ENCODE results near the gene TCF7L2.

Gene TCF7L2

DNA sequence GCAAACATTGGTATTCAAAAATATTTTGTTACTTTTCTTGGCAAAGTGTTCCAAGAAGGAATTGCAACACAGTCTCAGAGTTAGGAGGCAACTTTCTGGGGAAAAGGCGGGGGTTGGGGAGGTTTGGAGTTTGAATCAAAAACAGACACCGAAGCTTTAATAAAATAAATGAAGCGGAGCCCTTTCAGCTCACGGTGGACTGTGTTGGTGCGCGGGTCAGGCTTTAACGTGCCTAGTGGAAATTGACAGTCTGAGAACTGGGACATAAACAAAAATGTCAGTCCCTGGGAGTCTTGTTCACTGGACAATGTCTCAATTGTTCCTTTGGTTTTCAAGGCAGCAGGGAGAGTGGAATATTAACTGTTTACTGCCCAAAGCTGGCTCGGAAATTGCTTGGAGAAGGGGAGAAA lies 109.3 kb downstream of the TCF7L2 start:
- TF ChIP-seq, protein P1, sequence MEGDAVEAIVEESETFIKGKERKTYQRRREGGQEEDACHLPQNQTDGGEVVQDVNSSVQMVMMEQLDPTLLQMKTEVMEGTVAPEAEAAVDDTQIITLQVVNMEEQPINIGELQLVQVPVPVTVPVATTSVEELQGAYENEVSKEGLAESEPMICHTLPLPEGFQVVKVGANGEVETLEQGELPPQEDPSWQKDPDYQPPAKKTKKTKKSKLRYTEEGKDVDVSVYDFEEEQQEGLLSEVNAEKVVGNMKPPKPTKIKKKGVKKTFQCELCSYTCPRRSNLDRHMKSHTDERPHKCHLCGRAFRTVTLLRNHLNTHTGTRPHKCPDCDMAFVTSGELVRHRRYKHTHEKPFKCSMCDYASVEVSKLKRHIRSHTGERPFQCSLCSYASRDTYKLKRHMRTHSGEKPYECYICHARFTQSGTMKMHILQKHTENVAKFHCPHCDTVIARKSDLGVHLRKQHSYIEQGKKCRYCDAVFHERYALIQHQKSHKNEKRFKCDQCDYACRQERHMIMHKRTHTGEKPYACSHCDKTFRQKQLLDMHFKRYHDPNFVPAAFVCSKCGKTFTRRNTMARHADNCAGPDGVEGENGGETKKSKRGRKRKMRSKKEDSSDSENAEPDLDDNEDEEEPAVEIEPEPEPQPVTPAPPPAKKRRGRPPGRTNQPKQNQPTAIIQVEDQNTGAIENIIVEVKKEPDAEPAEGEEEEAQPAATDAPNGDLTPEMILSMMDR (IDR thresholded peaks at IDR 0.05; ENCODE audit: low read depth, low read length) = no peak
- TF ChIP-seq EZH2phosphoT487 (IDR thresholded peaks at IDR 0.05; ENCODE audit: low read depth) = no peak
- Histone ChIP-seq H3K27ac (ENCODE audit: low read length) (no peak overlapping the region), H3K79me2 (ENCODE audit: low read length) (no peaks in the 10 kb centered on the region), H3K4me2 (ENCODE audit: low read length) (no peak overlapping the region), H3K9ac (ENCODE audit: low read length) (no peak overlapping the region), H3K4me1 (ENCODE audit: low read length) (no peaks in the 10 kb centered on the region), H2AFZ (ENCODE audit: low read depth, low read length) (no peak overlapping the region), H4K20me1 (ENCODE audit: insufficient read depth, low read length) (no peaks in the 10 kb centered on the region), H3K36me3 (replicated peaks; ENCODE audit: low read depth, low read length) (no peaks in the 10 kb centered on the region), H3K4me3 (ENCODE audit: low read length) (no peak overlapping the region), H3K27me3 (ENCODE audit: low read depth, low read length) (peaks cover 5% of the 10 kb centered on the region; the same call in 1 of the 2 replicates), H3K9me3 (ENCODE audit: insufficient read depth, low read length) (no peaks in the 10 kb centered on the region)

DNA sequence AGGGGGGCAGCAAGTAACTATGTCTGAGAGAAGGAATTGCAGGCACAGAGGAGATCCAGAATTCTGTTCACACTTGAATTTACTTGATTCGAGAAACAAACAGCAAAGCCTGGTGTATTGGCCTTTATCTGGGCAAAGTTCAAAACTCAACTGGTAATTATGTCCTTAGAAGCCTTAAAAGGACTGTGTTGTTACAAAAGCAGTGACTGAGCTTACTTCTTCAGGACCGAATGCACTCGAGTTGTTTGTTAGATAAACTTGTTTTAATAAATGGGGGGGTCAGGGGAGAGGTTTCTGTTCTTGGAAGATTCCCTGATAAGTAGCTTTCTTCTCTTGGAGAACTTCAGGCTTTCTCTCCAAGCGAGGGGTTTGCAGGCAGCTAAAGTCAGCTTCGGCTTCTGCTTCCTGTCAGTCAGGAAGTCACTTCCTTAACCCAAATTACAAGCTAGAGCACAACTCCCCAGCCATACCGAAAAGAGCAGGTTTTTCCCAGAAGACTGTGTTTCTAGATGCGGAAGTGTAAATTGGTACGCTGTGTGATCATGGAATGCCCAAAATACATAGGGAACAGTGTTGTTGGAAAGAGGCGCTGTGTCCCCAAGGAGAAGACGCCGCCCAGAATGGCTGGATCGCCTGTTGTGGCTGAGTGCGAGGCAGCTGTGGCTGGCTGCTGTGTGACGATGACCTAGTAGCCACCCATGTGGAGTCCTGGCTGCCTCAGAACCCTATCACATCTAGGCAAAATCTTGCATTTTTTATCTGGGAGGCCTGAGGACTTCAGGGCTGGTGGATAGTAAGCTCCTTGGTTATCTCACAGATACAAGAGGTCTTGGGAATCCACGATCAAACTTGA lies 110.4 kb downstream of the TCF7L2 start:
- H4K20me1 ChIP-seq (ENCODE audit: insufficient read depth, low read length) = no peaks in the 10 kb centered on the region
- no peak for TF ChIP-seq EZH2phosphoT487 (IDR thresholded peaks at IDR 0.05; ENCODE audit: low read depth)
- TF ChIP-seq, protein P1 (IDR thresholded peaks at IDR 0.05; ENCODE audit: low read depth, low read length) = no peak
- no peak overlapping the region for H2AFZ ChIP-seq (ENCODE audit: low read depth, low read length)
- H3K27ac ChIP-seq (ENCODE audit: low read length) = no peak overlapping the region
- no peaks in the 10 kb centered on the region for H3K36me3 ChIP-seq (replicated peaks; ENCODE audit: low read depth, low read length)
- H3K4me3 ChIP-seq (ENCODE audit: low read length) = no peak overlapping the region
- H3K79me2 ChIP-seq (ENCODE audit: low read length) = no peaks in the 10 kb centered on the region
- no peak overlapping the region for H3K4me2 ChIP-seq (ENCODE audit: low read length)
- H3K27me3 ChIP-seq (ENCODE audit: low read depth, low read length) = 0 out of 2 replicates have a peak, but pooled peaks cover 5% of the 10 kb centered on the region
- H3K9ac ChIP-seq (ENCODE audit: low read length) = no peak overlapping the region
- no peaks in the 10 kb centered on the region for H3K4me1 ChIP-seq (ENCODE audit: low read length)
- H3K9me3 ChIP-seq (ENCODE audit: insufficient read depth, low read length) = no peaks in the 10 kb centered on the region

DNA sequence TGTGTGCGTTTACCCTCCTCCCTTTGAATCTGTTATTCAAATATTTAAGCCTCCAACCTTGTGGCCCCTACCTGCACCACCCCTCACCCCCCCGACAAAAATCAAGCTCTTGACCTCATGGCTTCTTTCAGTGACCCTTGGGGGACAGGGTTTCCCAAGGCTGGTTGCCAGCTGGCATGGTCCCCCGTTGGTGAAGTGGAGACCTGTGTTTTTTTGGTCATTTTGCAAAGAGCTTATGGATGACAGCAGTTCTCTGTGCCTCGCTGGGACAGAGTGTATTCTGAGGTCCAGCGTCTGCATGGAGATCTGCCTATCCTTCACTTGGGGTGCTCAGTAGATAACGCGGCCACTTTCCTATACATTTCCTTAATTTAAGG lies 111.0 kb downstream of the TCF7L2 start:
- Histone ChIP-seq H3K9me3 (ENCODE audit: insufficient read depth, low read length) (no peaks in the 10 kb centered on the region), H3K27ac (ENCODE audit: low read length) (no peak overlapping the region), H3K79me2 (ENCODE audit: low read length) (no peaks in the 10 kb centered on the region), H3K27me3 (ENCODE audit: low read depth, low read length) (0 out of 2 replicates have a peak, but pooled peaks cover 5% of the 10 kb centered on the region), H3K4me2 (ENCODE audit: low read length) (no peak overlapping the region), H4K20me1 (ENCODE audit: insufficient read depth, low read length) (no peaks in the 10 kb centered on the region), H3K4me1 (ENCODE audit: low read length) (no peaks in the 10 kb centered on the region), H3K4me3 (ENCODE audit: low read length) (no peak overlapping the region), H2AFZ (ENCODE audit: low read depth, low read length) (no peak overlapping the region), H3K9ac (ENCODE audit: low read length) (no peak overlapping the region), H3K36me3 (replicated peaks; ENCODE audit: low read depth, low read length) (no peaks in the 10 kb centered on the region)
- no peak for TF ChIP-seq EZH2phosphoT487 (IDR thresholded peaks at IDR 0.05; ENCODE audit: low read depth)
- TF ChIP-seq, protein P1 (IDR thresholded peaks at IDR 0.05; ENCODE audit: low read depth, low read length) = no peak

DNA sequence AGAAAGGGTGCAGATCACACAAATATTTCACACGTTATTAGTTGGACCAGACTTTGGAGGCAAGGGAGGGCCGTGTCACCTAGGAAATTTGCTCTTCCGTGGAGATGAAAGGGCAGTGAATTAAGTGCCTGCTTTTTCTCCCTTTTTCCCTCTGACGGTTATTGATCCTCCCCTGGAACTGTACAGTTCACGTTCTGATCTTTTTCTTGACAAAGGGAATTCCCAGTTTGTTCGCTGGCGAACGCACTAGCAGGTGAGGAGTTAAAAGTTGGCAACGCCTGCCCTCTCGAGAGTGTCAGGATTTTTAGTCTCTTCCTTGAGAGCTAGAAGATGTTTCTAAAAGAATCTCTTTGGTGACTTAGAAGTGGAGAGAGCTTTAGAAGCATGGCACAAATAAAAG lies 111.5 kb downstream of the TCF7L2 start:
- no peaks in the 10 kb centered on the region for H3K4me1 ChIP-seq (ENCODE audit: low read length)
- no peaks in the 10 kb centered on the region for H3K9me3 ChIP-seq (ENCODE audit: insufficient read depth, low read length)
- 0 out of 2 replicates have a peak, but pooled peaks cover 5% of the 10 kb centered on the region for H3K27me3 ChIP-seq (ENCODE audit: low read depth, low read length)
- no peaks in the 10 kb centered on the region for H3K36me3 ChIP-seq (replicated peaks; ENCODE audit: low read depth, low read length)
- no peaks in the 10 kb centered on the region for H4K20me1 ChIP-seq (ENCODE audit: insufficient read depth, low read length)
- H3K4me2 ChIP-seq (ENCODE audit: low read length) = no peak overlapping the region
- no peak overlapping the region for H3K27ac ChIP-seq (ENCODE audit: low read length)
- H2AFZ ChIP-seq (ENCODE audit: low read depth, low read length) = no peak overlapping the region
- no peak overlapping the region for H3K9ac ChIP-seq (ENCODE audit: low read length)
- TF ChIP-seq EZH2phosphoT487 (IDR thresholded peaks at IDR 0.05; ENCODE audit: low read depth) = no peak
- TF ChIP-seq, protein P1 (IDR thresholded peaks at IDR 0.05; ENCODE audit: low read depth, low read length) = no peak
- no peaks in the 10 kb centered on the region for H3K79me2 ChIP-seq (ENCODE audit: low read length)
- H3K4me3 ChIP-seq (ENCODE audit: low read length) = no peak overlapping the region

All from OCI-LY3 (cell line).